Neural cell (in vitro differentiated cells): ENCODE data around the gene COG6.

Experiments used
- CTCF ChIP-seq: fragments of 450-650 bp; IDR thresholded peaks from 2 replicates; pipeline ENCODE4 v1.5.1; 2014; ENCODE audit warnings: antibody characterized with exemption, mild to moderate bottlenecking, moderate library complexity; ENCODE audit not compliant: poor library complexity, severe bottlenecking
- TAF1 ChIP-seq: IDR thresholded peaks from 2 replicates; pipeline ENCODE4 v1.6.1; 2012; ENCODE audit warnings: low read depth

- TF ChIP-seq CTCF (no peak), TAF1 (no peak)
Measured at GRCh38 chr13:39631307-39631706, 24.2 kb upstream of the COG6 start.
